ENCODE results near the gene ANKIB1.

GRCh38 chr7:92425311-92425947 lies 179.7 kb downstream of the ANKIB1 start:
- TF ChIP-seq ZNF184 (tag by site-specific recombination; IDR thresholded peaks at IDR 0.05) (no peak), CTCF (tag by site-specific recombination; IDR thresholded peaks at IDR 0.05) (no peak), TRIM28 (IDR thresholded peaks at IDR 0.05; ENCODE audit: borderline replicate concordance, low read length) (no peak), PATZ1 (tag by site-specific recombination; IDR thresholded peaks at IDR 0.05) (no peak), ZNF510 (tag by site-specific recombination; IDR thresholded peaks at IDR 0.05; ENCODE audit: insufficient replicate concordance) (no peak), ATF2 (tag by site-specific recombination; IDR thresholded peaks at IDR 0.05; ENCODE audit: low read depth) (no peak), ZBTB17 (tag by site-specific recombination; IDR thresholded peaks at IDR 0.05) (no peak), ZNF10 (tag by site-specific recombination; IDR thresholded peaks at IDR 0.05) (no peak), ZBTB7A (tag by site-specific recombination; IDR thresholded peaks at IDR 0.05; ENCODE audit: low read depth) (no peak), ZBTB26 (tag by site-specific recombination; optimal IDR thresholded peaks at IDR 0.05) (no peak), ZNF324 (tag by site-specific recombination; IDR thresholded peaks at IDR 0.05) (no peak)

All from HEK293 (cell line).